H1 (cell line): Measurements from ENCODE around the gene RGL1. TPM values are rescaled to one million over a fixed set of nuclear protein-coding genes. Genes with fewer than 3 reads are reported as not detected.
A peak's percentile ranks its signal among the peaks of the same experiment; 100 is the strongest.

Experiments used
- CTCF ChIA-PET: fragments of 300-600 bp; sonication (Branson Sonifier 250); formaldehyde crosslinking; loops from one replicate; lab custom pipeline; 2021; ENCODE audit not compliant: partially characterized antibody; lab: Charles Lee
- POLR2A ChIA-PET: fragments of 300-600 bp; sonication (Branson Sonifier 250); formaldehyde crosslinking; loops from one replicate; lab custom pipeline; 2021; ENCODE audit warnings: inconsistent platforms; ENCODE audit not compliant: partially characterized antibody; lab: Charles Lee
- DNase-seq, 2 experiments: peaks; one replicate each; pipeline versions ENCODE4 v3.0.0 to v3.0.0-alpha.2; 2010 to 2022; ENCODE audit warnings: low spot score in 2 of 2, low read depth in 1 of 2, mixed read lengths in 1 of 2
- FAIRE-seq: peaks from 2 replicates; lab custom pipeline; 2011; peaks lifted over from hg19 to GRCh38; lab: Jason Lieb, UNC
- H2AFZ ChIP-seq: 2 replicates; pipeline ENCODE4 v1.8.1; 2012; ENCODE audit warnings: low read length, inconsistent platforms
- H2AK5ac ChIP-seq: 2 replicates; pipeline ENCODE4 v1.6.1; 2013; ENCODE audit warnings: low read depth, low read length
- H2BK120ac ChIP-seq: replicated peaks from 2 replicates; pipeline ENCODE3; 2013; ENCODE audit warnings: low read depth, low read length, inconsistent platforms
- H2BK12ac ChIP-seq: 2 replicates; pipeline ENCODE4 v1.6.1; 2013; ENCODE audit warnings: low read depth, low read length
- H2BK15ac ChIP-seq: 2 replicates; pipeline ENCODE4 v1.6.1; 2013; ENCODE audit warnings: low read length
- H2BK20ac ChIP-seq: 2 replicates; pipeline ENCODE4 v1.6.1; 2013; ENCODE audit warnings: low read length
- H2BK5ac ChIP-seq: 2 replicates; pipeline ENCODE4 v1.6.1; 2013; ENCODE audit warnings: low read depth, low read length
- H3K14ac ChIP-seq: 2 replicates; pipeline ENCODE4 v1.6.1; 2013; ENCODE audit warnings: inconsistent platforms; ENCODE audit not compliant: insufficient read length
- H3K18ac ChIP-seq: 2 replicates; pipeline ENCODE4 v1.6.1; 2013; ENCODE audit warnings: low read length; ENCODE audit errors: extremely low read depth
- H3K23ac ChIP-seq: 2 replicates; pipeline ENCODE4 v1.6.1; 2013; ENCODE audit warnings: inconsistent platforms; ENCODE audit not compliant: insufficient read length
- H3K23me2 ChIP-seq: 2 replicates; pipeline ENCODE4 v1.6.1; 2013; ENCODE audit warnings: low read depth, low read length
- H3K27ac ChIP-seq: 2 replicates; pipeline ENCODE4 v1.6.1; 2011; ENCODE audit warnings: low read depth, low read length, inconsistent platforms
- H3K27me3 ChIP-seq, 4 experiments: replicated peaks in 1 of 4; 1 replicate in 1 of 4; 2 replicates in 3 of 4; pipeline versions ENCODE4 v1.6.1 to v1.8.1; 2011 to 2013; ENCODE audit warnings: low read length in 3 of 4, mild to moderate bottlenecking in 3 of 4, inconsistent platforms in 2 of 4, mixed read lengths in 2 of 4, moderate library complexity in 1 of 4; ENCODE audit not compliant: control insufficient read depth in 3 of 4, insufficient read depth in 3 of 4; ENCODE audit errors: extremely low read depth in 1 of 4
- H3K36me3 ChIP-seq, 4 experiments: 2 replicates each; pipeline versions ENCODE4 v1.6.1 to v1.8.1; 2011 to 2013; ENCODE audit warnings: mild to moderate bottlenecking in 4 of 4, low read length in 3 of 4, moderate library complexity in 2 of 4, control low read depth in 1 of 4, inconsistent platforms in 1 of 4; ENCODE audit not compliant: insufficient read depth in 4 of 4, control insufficient read depth in 2 of 4
- H3K4ac ChIP-seq: replicated peaks from 2 replicates; pipeline ENCODE3; 2013; ENCODE audit warnings: low read length, low read depth, mixed read lengths, inconsistent platforms; ENCODE audit not compliant: insufficient read length
- H3K4me1 ChIP-seq, 4 experiments: replicated peaks in 1 of 4; 1 replicate in 1 of 4; 2 replicates in 3 of 4; pipeline versions ENCODE4 v1.6.1 to v1.8.1; 2011 to 2013; ENCODE audit warnings: low read length in 3 of 4, inconsistent platforms in 2 of 4, mixed read lengths in 1 of 4; ENCODE audit not compliant: insufficient read depth in 4 of 4, control insufficient read depth in 3 of 4
- H3K4me2 ChIP-seq, 2 experiments: 2 replicates each; pipeline versions ENCODE4 v1.6.1 to v1.8.1; 2011 to 2013; ENCODE audit warnings: low read depth in 2 of 2, low read length in 2 of 2, control low read depth in 1 of 2, inconsistent platforms in 1 of 2, mild to moderate bottlenecking in 1 of 2; ENCODE audit not compliant: insufficient read depth in 1 of 2
- H3K4me3 ChIP-seq, 4 experiments: fragments of 200-600, 300-600 bp in 1 of 4; sonication (generic), shearing (Covaris generic), sonication (Bioruptor Twin) in 1 of 4; 2 replicates each; pipeline versions ENCODE4 v1.5.1 to v1.8.1; 2011 to 2016; ENCODE audit warnings: low read length in 4 of 4, low read depth in 3 of 4, control low read depth in 2 of 4, inconsistent platforms in 2 of 4, mild to moderate bottlenecking in 2 of 4, mixed read lengths in 1 of 4, moderate library complexity in 1 of 4; ENCODE audit not compliant: insufficient read depth in 2 of 4; ENCODE audit errors: extremely low read depth in 1 of 4
- H3K56ac ChIP-seq: replicated peaks from 2 replicates; pipeline ENCODE3; 2013; ENCODE audit warnings: low read depth, mild to moderate bottlenecking, mixed read lengths, low read length, inconsistent platforms; ENCODE audit not compliant: insufficient read length
- H3K79me1 ChIP-seq: 2 replicates; pipeline ENCODE4 v1.6.1; 2013; ENCODE audit warnings: low read depth, low read length, control low read depth
- H3K79me2 ChIP-seq, 2 experiments: 2 replicates each; pipeline versions ENCODE4 v1.6.1 to v1.8.1; 2012 to 2013; ENCODE audit warnings: low read length in 2 of 2, mild to moderate bottlenecking in 2 of 2, inconsistent platforms in 1 of 2; ENCODE audit not compliant: insufficient read depth in 2 of 2, control insufficient read depth in 1 of 2
- H3K9ac ChIP-seq, 4 experiments: replicated peaks in 1 of 4; 1 replicate in 1 of 4; 2 replicates in 3 of 4; pipeline versions ENCODE4 v1.6.1 to v1.8.1; 2011 to 2013; ENCODE audit warnings: low read depth in 3 of 4, low read length in 3 of 4, control low read depth in 2 of 4, mild to moderate bottlenecking in 2 of 4, moderate library complexity in 2 of 4, inconsistent platforms in 1 of 4; ENCODE audit errors: extremely low read depth in 1 of 4
- H3K9me3 ChIP-seq, 2 experiments: 2 replicates each; pipeline versions ENCODE4 v1.6.1 to v1.8.1; 2012 to 2013; ENCODE audit warnings: mild to moderate bottlenecking in 2 of 2, moderate library complexity in 2 of 2, control low read depth in 1 of 2, inconsistent platforms in 1 of 2, low read depth in 1 of 2, low read length in 1 of 2, mixed read lengths in 1 of 2; ENCODE audit not compliant: insufficient read depth in 2 of 2
- H4K20me1 ChIP-seq, 2 experiments: replicated peaks in 1 of 2; 2 replicates each; pipeline versions ENCODE3 to v1.8.1; 2011 to 2013; ENCODE audit warnings: inconsistent platforms in 2 of 2, low read length in 2 of 2, mild to moderate bottlenecking in 1 of 2; ENCODE audit not compliant: insufficient read depth in 2 of 2, control insufficient read depth in 1 of 2
- H4K5ac ChIP-seq: 2 replicates; pipeline ENCODE4 v1.6.1; 2013; ENCODE audit warnings: low read length, low read depth, mixed read lengths, inconsistent platforms; ENCODE audit not compliant: insufficient read length
- H4K8ac ChIP-seq: 2 replicates; pipeline ENCODE4 v1.8.0; 2013; ENCODE audit warnings: mild to moderate bottlenecking, moderate library complexity, low read length, inconsistent platforms; ENCODE audit not compliant: insufficient read depth; ENCODE audit errors: extremely low read depth
- H4K91ac ChIP-seq: replicated peaks from 2 replicates; pipeline ENCODE3; 2013; ENCODE audit warnings: low read length, mixed read lengths, inconsistent platforms; ENCODE audit not compliant: insufficient read length
- ASH2L ChIP-seq: fragments of 200-600, 300-600 bp; sonication (generic); IDR thresholded peaks from one replicate; pipeline ENCODE4 v1.7.1; 2017; ENCODE audit warnings: low read length
- CBX5 ChIP-seq: fragments of 300-800, 300-1000 bp; sonication (generic); IDR thresholded peaks from 2 replicates; pipeline ENCODE4 v1.7.1; 2016; ENCODE audit warnings: antibody characterized with exemption, low read length, low read depth
- CBX8 ChIP-seq: fragments of 300-800, 300-1000 bp; sonication (generic); IDR thresholded peaks from 2 replicates; pipeline ENCODE4 v1.7.1; 2016; ENCODE audit warnings: low read depth, low read length, borderline replicate concordance
- POLR2AphosphoS5 ChIP-seq: IDR thresholded peaks from 2 replicates; pipeline ENCODE4 v1.6.1; 2011; ENCODE audit warnings: low read depth, low read length
- ZNF274 ChIP-seq: IDR thresholded peaks from 2 replicates; pipeline ENCODE4 v1.7.0; 2012; ENCODE audit warnings: low read length, borderline replicate concordance; ENCODE audit errors: extremely low read depth
- WGBS, 2 experiments: shearing (Covaris generic) in 1 of 2; methylation state at CpG; one replicate each; pipeline versions ENCODE4 v1.1.6 to v1.1.7; 2013 to 2015; ENCODE audit warnings: low lambda C conversion rate in 2 of 2, mixed read lengths in 2 of 2, inconsistent platforms in 1 of 2, low coverage in 1 of 2, missing lambda C conversion rate in 1 of 2; ENCODE audit not compliant: insufficient replicate concordance in 2 of 2, insufficient coverage in 1 of 2, insufficient read length in 1 of 2; ENCODE audit errors: extremely low coverage in 1 of 2, missing lambda C conversion rate in 1 of 2; 5-methylcytosine and 5-hydroxymethylcytosine counted together
- polyA plus RNA-seq, 7 experiments: library from polyadenylated mRNA; depleted of rRNA in 3 of 7; stranded (reverse) in 5 of 7; unstranded in 2 of 7; fragments of >200 nt in 5 of 7; fragments of 200-250 nt in 2 of 7; gene quantifications; 1 replicate in 5 of 7; 2 replicates in 1 of 7; 4 replicates in 1 of 7; pipeline versions ENCODE4 v1.2.1 to v1.2.3, GENCODE V29; 2011 to 2013; ENCODE audit warnings: missing spikeins in 2 of 7, mixed read lengths in 2 of 7
- total RNA-seq: library from RNA; stranded (reverse); fragmentation: NEBNext Ultra II Directional; extraction: Animal tissue kit (Norgen Biotek cat#: 25700); gene quantifications from 2 replicates; pipeline ENCODE4 v1.2.1, GENCODE V29; 2021
- TF ChIP-seq, protein P1 (sequence below): IDR thresholded peaks from 2 replicates; pipeline ENCODE4 v1.6.1; 2012; ENCODE audit warnings: inconsistent platforms
- TF ChIP-seq, protein P2 (sequence below): IDR thresholded peaks from 2 replicates; pipeline ENCODE4 v1.6.1; 2012; ENCODE audit warnings: low read length, inconsistent platforms

Gene RGL1
- total and polyA plus RNA-seq, 2 of the 8 experiments (the other 6 are each of a cell fraction or from before 2014, with no cell fraction given) = 0.98 to 2.4 TPM

DNA sequence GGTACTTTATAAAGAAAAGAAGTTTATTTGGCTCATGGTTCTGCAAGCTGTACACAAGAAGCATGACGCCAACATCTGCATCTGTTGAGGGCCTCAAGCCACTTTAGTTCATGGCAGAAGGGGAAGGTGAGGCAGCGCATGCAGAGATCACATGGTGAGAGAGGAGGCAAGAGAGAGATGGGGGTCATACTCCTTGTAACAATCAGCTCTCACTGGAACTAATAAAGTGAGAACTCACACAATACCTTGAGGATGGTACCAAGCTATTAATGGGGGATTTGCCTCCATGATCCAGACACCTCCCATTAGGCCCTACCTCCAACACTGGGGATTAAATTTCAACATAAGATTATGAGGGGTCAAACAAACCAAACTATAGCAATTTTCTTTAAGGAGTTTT, 3.3 kb upstream of the RGL1 start:
- DNase-seq = no peak
- Histone ChIP-seq H3K36me3 (no peaks in the 10 kb centered on the region), H3K27me3 (peaks cover 0 to 13% (median 6%) of the 10 kb centered on the region in 4 experiments; a peak in 4 of 7 replicates), H3K14ac (no peak overlapping the region), H3K18ac (no peak overlapping the region)
- TF ChIP-seq POLR2AphosphoS5 (no peak), CBX8 (no peak), CBX5 (no peak), ASH2L (no peak), ZNF274 (peak; percentile 41; the same call in 1 of the 2 replicates)
- TF ChIP-seq, protein P1, sequence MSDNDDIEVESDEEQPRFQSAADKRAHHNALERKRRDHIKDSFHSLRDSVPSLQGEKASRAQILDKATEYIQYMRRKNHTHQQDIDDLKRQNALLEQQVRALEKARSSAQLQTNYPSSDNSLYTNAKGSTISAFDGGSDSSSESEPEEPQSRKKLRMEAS = no peak
- TF ChIP-seq, protein P2, sequence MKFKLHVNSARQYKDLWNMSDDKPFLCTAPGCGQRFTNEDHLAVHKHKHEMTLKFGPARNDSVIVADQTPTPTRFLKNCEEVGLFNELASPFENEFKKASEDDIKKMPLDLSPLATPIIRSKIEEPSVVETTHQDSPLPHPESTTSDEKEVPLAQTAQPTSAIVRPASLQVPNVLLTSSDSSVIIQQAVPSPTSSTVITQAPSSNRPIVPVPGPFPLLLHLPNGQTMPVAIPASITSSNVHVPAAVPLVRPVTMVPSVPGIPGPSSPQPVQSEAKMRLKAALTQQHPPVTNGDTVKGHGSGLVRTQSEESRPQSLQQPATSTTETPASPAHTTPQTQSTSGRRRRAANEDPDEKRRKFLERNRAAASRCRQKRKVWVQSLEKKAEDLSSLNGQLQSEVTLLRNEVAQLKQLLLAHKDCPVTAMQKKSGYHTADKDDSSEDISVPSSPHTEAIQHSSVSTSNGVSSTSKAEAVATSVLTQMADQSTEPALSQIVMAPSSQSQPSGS = no peak
- TF ChIP-seq, all 59 proteins: peak for 1
- Histone ChIP-seq H3K79me1 (no peaks in the 10 kb centered on the region), H3K56ac (no peak overlapping the region), H3K4me3 (no peak overlapping the region), H3K9me3 (0 out of 4 replicates have a peak, but pooled peaks cover 0 to 3% of the 10 kb centered on the region in 2 experiments), H3K27ac (no peak overlapping the region), H3K4ac (no peak overlapping the region), H4K91ac (no peak overlapping the region), H2BK15ac (no peak overlapping the region), H3K4me1 (peaks cover 0 to 3% (median under 1%) of the 10 kb centered on the region in 4 experiments; a peak in 4 of 7 replicates), H2BK120ac (no peak overlapping the region), H2BK5ac (no peak overlapping the region), H2BK12ac (no peak overlapping the region), H3K23ac (no peak overlapping the region), H3K9ac (no peak overlapping the region), H4K8ac (no peak overlapping the region), H3K4me2 (no peak overlapping the region), H3K79me2 (no peaks in the 10 kb centered on the region), H4K20me1 (no peaks in the 10 kb centered on the region), H4K5ac (no peak overlapping the region), H2BK20ac (no peak overlapping the region), H2AFZ (no peak overlapping the region), H2AK5ac (no peak overlapping the region), H3K23me2 (peaks cover 6% of the 10 kb centered on the region; the same call in 1 of the 2 replicates)
- no peak for FAIRE-seq
- CTCF ChIA-PET = interaction anchor here (0.6 to 1.1 kb wide), 2 partner anchors 85 to 932 kb away, joined by 3 read pairs; no protein-coding TSS in a partner anchor
- POLR2A ChIA-PET = no interaction called here
- 87% methylated on average over 2 of the region's 2 CpGs; no CpG with 5 or more reads in 1 of the 2 experiments for WGBS, 2 experiments
